ENCODE measurements around the gene ZW10.
"Not testable (repeated sequence)": the region's sequence is repeated elsewhere in the genome, so short reads cannot be mapped to it uniquely, and the experiment has no call there.

ZW10 gene, protein sequence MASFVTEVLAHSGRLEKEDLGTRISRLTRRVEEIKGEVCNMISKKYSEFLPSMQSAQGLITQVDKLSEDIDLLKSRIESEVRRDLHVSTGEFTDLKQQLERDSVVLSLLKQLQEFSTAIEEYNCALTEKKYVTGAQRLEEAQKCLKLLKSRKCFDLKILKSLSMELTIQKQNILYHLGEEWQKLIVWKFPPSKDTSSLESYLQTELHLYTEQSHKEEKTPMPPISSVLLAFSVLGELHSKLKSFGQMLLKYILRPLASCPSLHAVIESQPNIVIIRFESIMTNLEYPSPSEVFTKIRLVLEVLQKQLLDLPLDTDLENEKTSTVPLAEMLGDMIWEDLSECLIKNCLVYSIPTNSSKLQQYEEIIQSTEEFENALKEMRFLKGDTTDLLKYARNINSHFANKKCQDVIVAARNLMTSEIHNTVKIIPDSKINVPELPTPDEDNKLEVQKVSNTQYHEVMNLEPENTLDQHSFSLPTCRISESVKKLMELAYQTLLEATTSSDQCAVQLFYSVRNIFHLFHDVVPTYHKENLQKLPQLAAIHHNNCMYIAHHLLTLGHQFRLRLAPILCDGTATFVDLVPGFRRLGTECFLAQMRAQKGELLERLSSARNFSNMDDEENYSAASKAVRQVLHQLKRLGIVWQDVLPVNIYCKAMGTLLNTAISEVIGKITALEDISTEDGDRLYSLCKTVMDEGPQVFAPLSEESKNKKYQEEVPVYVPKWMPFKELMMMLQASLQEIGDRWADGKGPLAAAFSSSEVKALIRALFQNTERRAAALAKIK

DNA sequence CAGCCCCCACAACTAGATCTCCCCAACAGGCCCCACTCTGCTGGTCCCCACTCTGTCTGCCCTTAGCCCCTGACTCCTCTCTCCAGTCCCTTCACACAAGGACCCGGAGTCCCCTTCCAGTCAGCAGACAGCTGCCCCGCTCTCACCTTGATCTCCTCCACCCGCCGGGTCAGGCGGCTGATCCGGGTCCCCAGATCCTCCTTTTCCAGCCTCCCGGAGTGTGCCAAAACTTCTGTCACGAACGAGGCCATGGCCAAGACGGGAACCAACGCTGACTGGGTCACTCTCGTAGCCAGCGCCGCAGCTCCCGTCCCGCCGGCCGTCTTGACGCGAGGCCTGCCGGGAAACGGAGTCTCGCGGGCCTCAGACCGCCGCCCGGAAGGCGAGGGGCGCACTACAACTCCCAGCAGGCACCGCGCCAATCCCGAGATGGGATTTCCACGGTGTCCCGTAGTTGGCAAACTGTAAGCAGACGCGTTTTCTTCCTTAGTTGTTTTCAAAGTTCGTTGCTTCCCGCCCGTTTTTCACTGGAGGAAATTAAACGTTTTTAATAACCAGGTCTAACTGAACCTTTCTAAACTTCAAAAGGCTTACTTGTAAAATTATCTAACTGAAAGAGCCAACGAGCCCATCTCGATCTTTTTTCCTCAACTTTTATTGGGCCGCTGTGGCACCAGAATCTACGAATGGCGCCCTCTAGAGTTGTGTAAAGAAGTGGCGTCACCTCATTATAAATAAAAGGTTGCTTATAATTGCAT, at the start of gene ZW10:
ZW10 (minus strand) TSS at position 277 of the 758 bp plus-strand sequence; CDS start at position 251, 26 bp downstream.
- DNase-seq (ENCODE audit: low read depth in 2 of 2) = peak; percentile 91

GRCh38 chr11:113818426-113818825, 44.9 kb upstream of the ZW10 start:
- DNase-seq (ENCODE audit: low read depth in 2 of 2) = no peak

GRCh38 chr11:113817626-113818025, 44.1 kb upstream of the ZW10 start:
- DNase-seq (ENCODE audit: low read depth in 2 of 2) = no peak

DNA sequence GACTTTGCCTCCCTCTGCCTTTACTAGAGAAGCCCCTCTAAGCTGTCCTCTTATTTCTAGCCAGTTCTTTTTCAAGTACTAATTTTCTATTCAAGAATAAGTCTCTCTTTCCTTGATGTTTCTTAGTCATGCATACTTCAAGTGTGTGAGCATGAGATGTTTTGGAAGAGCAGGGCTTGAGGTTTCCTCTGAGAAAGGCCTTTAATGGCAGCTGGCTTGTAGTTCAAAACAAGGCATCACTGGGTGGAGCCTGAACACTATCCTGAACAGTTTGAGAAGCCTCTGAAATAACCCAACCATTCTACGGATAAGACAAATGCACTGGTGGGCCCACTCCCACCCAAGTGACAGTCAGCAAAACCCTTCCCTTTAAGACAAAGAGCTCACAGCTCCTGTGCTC, 43.7 kb upstream of the ZW10 start:
- DNase-seq (ENCODE audit: low read depth in 2 of 2) = no peak

DNA sequence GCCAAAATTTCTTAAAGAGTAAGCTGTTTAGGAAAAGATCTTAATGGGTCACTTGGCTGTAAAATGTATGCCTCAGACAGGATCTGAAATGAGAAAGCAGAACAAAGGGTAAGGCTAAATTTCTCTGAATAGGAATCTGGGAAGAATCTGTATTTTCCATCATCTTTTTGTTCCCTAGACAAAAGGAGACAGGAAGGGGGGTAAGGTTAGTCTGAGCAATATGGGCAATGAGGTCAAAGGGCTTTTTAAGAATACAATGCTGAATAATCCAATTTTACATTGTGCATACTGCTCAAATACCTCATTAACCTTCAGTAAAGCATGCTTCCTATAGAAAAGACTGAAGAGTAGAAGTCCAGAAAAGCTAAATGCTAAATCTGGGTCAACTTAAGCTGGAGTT, 40.7 kb upstream of the ZW10 start:
- DNase-seq (ENCODE audit: low read depth in 2 of 2) = no peak

DNA sequence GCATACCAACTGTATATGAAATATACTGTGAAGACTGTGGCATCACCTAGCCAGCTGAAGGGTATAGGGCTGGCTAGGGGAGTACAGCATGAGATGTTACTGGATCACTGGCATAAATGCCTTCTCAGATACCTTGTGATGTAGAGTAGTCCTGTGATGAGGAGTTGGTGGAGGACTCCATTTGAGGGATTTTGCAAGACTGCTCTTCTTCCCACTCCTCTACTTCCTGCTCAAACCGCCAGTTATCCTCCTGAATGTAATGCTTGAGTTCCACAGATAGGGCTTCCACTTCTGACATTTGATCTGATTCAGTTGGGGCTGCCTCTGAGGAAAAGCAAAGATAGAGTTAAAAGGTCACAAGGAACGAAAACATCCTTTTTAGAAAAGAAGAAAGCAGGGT, 35.4 kb upstream of the ZW10 start:
- no peak for DNase-seq (ENCODE audit: low read depth in 2 of 2)

- DNase-seq (ENCODE audit: low read depth in 2 of 2) = no peak
These were observed 32.9 kb upstream of the ZW10 start for GRCh38 chr11:113806406-113806805.

- no peak for DNase-seq (ENCODE audit: low read depth in 2 of 2)
These were observed 32.1 kb upstream of the ZW10 start for GRCh38 chr11:113805640-113806039.

DNA sequence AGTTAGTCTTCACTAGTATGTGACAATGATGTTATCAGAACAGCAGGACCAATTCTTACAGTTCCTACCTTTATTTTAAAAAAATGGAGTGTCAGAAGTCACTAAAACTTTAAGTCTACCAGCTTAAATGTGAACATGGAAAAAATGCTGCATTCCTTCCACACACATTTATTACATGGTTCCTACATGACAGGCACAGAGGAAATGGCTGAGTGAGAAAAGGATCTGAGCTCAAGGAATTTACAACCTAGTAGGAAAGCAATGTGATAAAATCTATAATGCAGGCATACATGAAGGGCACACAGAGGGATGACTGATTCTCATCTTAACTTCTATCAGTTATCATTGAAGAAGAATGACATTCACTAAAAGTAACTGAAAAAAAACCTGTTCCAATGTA, 29.1 kb upstream of the ZW10 start:
- no peak for DNase-seq (ENCODE audit: low read depth in 2 of 2)

DNA sequence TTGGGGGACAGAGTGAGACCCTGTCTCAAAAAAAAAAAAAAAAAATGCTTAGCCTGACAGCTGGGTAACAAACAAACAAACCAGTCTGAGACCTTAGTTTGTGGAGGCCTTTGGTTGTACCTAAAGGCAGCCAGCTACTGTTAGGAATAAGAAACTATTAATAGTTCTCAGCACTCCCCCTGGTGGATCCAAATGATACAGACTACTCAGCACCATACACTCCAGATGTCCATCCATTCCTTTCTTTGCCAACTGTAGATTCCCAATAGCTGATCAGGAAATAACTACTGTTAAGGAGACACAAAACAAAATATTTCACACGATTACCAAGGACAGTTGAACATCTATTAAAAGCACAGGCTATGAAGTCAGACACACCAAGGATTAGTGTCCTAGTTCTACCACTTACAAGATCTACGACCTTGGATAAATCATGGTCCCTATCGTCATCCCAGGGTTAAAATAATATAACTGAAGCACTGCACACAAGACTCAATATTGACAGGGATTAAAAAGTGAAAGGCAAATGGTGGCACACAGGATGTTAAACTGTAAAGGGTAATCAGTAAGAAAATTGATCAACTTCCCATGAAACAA, 23.3 kb upstream of the ZW10 start:
- DNase-seq (ENCODE audit: low read depth in 2 of 2) = no peak

- DNase-seq (ENCODE audit: low read depth in 2 of 2) = no peak
These were observed 16.3 kb upstream of the ZW10 start for GRCh38 chr11:113789675-113790320.

GRCh38 chr11:113789016-113789415, 15.5 kb upstream of the ZW10 start:
- not testable (repeated sequence) for DNase-seq (ENCODE audit: low read depth in 2 of 2)

DNA sequence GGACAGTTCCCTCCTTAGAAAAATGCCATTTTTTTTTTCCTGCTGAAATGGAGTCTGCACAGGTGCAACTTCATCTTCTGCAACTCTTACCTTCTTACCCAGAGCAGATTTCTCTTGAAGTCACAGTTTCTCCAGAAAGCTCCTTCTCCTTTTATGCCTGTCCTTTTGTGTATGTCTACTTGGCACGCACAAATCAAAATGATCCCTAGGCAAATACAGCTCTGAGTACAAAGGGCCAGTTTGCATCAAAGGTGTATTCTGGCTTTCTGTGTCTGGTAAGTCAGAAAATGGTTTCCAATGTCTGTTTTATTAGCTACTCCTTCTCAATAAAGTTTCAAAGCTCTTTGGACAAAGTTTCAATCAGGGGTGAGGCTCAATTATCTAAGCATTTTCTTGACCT, 8.6 kb upstream of the ZW10 start:
- DNase-seq (ENCODE audit: low read depth in 2 of 2) = no peak

- no peak for DNase-seq (ENCODE audit: low read depth in 2 of 2)
These were observed 8.2 kb upstream of the ZW10 start for GRCh38 chr11:113781682-113782081.

DNA sequence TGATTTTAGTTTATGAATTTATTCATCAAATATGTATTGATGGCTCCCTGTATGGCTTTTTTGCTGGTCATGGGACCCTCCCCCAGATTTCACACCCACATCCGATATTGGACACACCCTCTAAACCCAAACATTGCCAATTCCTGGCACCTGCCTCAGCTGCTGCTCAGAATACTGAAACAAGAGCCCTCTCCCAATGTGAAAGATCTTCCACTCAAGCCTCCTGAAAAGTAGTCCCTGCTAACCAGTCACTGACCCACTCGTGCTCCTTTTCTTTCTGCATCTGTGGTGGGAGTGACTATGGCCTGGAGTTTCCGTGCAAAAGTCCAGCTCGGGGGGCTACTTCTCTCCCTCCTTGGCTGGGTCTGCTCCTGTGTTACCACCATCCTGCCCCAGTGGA, 6.0 kb upstream of the ZW10 start, which contains the start of gene CLDN25:
CLDN25 (plus strand) TSS at position 301 of the 400 bp plus-strand sequence; CDS start at position 301, 0 bp downstream.
- DNase-seq (ENCODE audit: low read depth in 2 of 2) = no peak

GRCh38 chr11:113778111-113778910, 4.8 kb upstream of the ZW10 start:
- no peak for DNase-seq (ENCODE audit: low read depth in 2 of 2)

GRCh38 chr11:113774174-113774503, 647 bp upstream of the ZW10 start:
- DNase-seq (ENCODE audit: low read depth in 2 of 2) = no peak

- DNase-seq (ENCODE audit: low read depth in 2 of 2) = peak in 1 of 2 donors; percentile 3
These were observed 438 bp downstream of the ZW10 start for GRCh38 chr11:113773092-113773415.

DNA sequence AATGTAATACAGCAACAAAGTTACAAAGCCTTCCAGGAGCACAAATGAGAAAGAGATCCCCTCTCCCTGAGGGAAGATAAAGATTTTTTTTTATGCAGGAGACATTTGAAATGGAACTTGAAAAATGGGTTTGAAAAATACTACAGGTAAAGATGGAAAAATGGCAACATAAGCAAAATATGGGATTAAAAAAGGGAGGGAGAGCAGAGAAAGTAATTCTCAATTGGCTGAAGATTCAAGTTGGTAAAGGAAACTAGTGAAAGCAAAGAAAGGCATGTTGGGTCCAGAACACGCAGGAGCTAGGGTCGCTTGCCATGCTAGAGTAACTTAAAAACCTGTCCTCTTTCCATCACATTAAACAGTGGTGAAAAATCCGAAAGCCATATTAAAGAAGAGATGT, 1.5 kb downstream of the ZW10 start:
- no peak for DNase-seq (ENCODE audit: low read depth in 2 of 2)

DNA sequence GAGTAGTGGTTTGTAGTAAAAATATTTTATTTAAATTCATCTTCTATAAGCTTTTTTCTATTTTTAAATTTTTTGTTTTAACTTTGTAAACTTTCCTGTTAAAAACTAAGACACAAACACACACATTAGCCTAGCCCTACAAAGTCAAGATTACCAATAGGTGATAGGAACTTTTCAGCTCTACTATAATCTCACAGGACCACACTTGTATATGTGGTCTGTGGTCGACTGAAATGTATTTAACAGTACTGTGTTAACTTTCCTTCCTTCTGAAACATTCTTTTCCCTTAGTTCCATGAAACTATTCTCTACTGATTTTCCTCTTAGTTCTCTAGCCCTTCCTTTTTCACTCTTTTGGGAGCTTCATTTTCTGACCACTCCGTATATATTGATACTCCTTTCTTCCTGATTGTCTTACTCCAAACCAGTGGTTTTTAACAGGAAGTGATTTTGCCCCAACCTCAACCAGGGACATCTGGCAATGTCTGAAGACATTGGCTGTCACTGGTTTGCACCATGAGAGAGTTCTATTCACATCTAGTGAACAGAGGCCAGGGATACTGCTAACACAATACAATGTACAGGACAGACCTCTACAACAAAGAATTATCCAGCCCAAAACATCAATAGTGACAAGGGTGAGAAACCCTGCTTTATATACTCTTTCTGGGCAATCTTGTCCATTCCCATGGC, 8.8 kb downstream of the ZW10 start:
- DNase-seq (ENCODE audit: low read depth in 2 of 2) = no peak

Measured in stimulated activated CD4-positive, alpha-beta T cell treated with anti-CD3 and anti-CD28 coated beads, Interleukin-4, amount 100 ng/mL, for 48 hours (primary cell).